K562 (cell line): ENCODE measurements around the gene CRABP1. TPM values are rescaled to one million over a fixed set of nuclear protein-coding genes. Genes with fewer than 3 reads are reported as not detected.

Experiments
- ATAC-seq: fragments of 200-7000 bp; cut with Tn5 transposase; 3 replicates; pipeline ENCODE4 v1.9.1; 2020; ENCODE audit warnings: moderate library complexity
- BruUV-seq: library from RNA; stranded (reverse); fragments of 400-500 nt; replicated peaks from 2 replicates; lab custom pipeline; 2021; lab: Mats Ljungman, UMichigan
- CTCF ChIA-PET: fragments of 300-600 bp; formaldehyde crosslinking; extraction: SDS; loops from one replicate; lab custom pipeline; 2021; ENCODE audit warnings: low intra/inter-chr PET ratio; lab: Yijun Ruan, JAX
- POLR2A ChIA-PET: fragments of 300-600, 350-650 bp; sonication (Branson Sonifier 250); formaldehyde crosslinking; extraction: SDS; loops from one replicate; lab custom pipeline; 2021; ENCODE audit warnings: antibody characterized with exemption, inconsistent platforms; lab: Yijun Ruan, JAX
- DNase-seq, 4 experiments: peaks; one replicate each; pipeline versions ENCODE4 v3.0.0 to v3.0.0-alpha.2; 2011 to 2018; ENCODE audit warnings: low spot score in 3 of 4, mixed read lengths in 3 of 4; ENCODE audit errors: extremely low read depth in 1 of 4
- FAIRE-seq: peaks from 2 replicates; lab custom pipeline; 2011; peaks lifted over from hg19 to GRCh38; lab: Jason Lieb, UNC
- H2AFZ ChIP-seq: 2 replicates; pipeline ENCODE4 v1.6.0; 2011; ENCODE audit warnings: low read depth, low read length, control low read depth, inconsistent platforms
- H3K27ac ChIP-seq: fragments of 200-600 bp; 3 replicates; pipeline ENCODE4 v1.8.0; 2011; ENCODE audit warnings: low read depth, mild to moderate bottlenecking, control low read depth, inconsistent platforms, low read length, moderate library complexity, mixed read lengths; ENCODE audit errors: extremely low read depth
- H3K27me3 ChIP-seq, 2 experiments: fragments of 300-600 bp in 1 of 2; 2 replicates in 1 of 2; 3 replicates in 1 of 2; pipeline versions ENCODE4 v1.6.0 to v1.8.0; 2011; ENCODE audit warnings: inconsistent platforms in 2 of 2, low read length in 2 of 2, mild to moderate bottlenecking in 1 of 2, mixed read lengths in 1 of 2, moderate library complexity in 1 of 2; ENCODE audit not compliant: control insufficient read depth in 2 of 2, insufficient read depth in 2 of 2
- H3K36me3 ChIP-seq: fragments of 300-600 bp; 3 replicates; pipeline ENCODE4 v1.8.0; 2011; ENCODE audit warnings: mild to moderate bottlenecking, low read length, inconsistent platforms; ENCODE audit not compliant: control insufficient read depth, insufficient read depth
- H3K4me1 ChIP-seq, 2 experiments: fragments of 200-600 bp in 1 of 2; replicated peaks in 1 of 2; 2 replicates in 1 of 2; 3 replicates in 1 of 2; pipeline versions ENCODE4 v1.5.1 to v1.8.0; 2011; ENCODE audit warnings: inconsistent platforms in 2 of 2, low read length in 2 of 2, mild to moderate bottlenecking in 1 of 2, mixed read lengths in 1 of 2, moderate library complexity in 1 of 2; ENCODE audit not compliant: control insufficient read depth in 2 of 2, insufficient read depth in 2 of 2
- H3K4me2 ChIP-seq: 2 replicates; pipeline ENCODE4 v1.6.1; 2011; ENCODE audit warnings: low read length, control low read depth, inconsistent platforms, mixed read lengths; ENCODE audit not compliant: insufficient read depth
- H3K4me3 ChIP-seq: fragments of 200-600 bp; sonication (generic), shearing (Covaris generic); 2 replicates; pipeline ENCODE4 v1.5.1; 2016; ENCODE audit warnings: control low read depth, inconsistent platforms
- H3K79me2 ChIP-seq: fragments of 200-600 bp; 3 replicates; pipeline ENCODE4 v1.8.0; 2011; ENCODE audit warnings: low read length, inconsistent platforms; ENCODE audit not compliant: control insufficient read depth, insufficient read depth
- H3K9ac ChIP-seq, 2 experiments: 2 replicates each; pipeline versions ENCODE4 v1.6.0 to v1.6.1; 2011; ENCODE audit warnings: low read depth in 2 of 2, low read length in 2 of 2, control low read depth in 1 of 2, inconsistent platforms in 1 of 2, mild to moderate bottlenecking in 1 of 2, mixed read lengths in 1 of 2; ENCODE audit not compliant: insufficient read depth in 1 of 2
- H3K9me1 ChIP-seq: one replicate; pipeline ENCODE4 v1.6.0; 2011; ENCODE audit warnings: inconsistent platforms, mild to moderate bottlenecking, low read length, moderate library complexity; ENCODE audit not compliant: control insufficient read depth, insufficient read depth
- H3K9me3 ChIP-seq: replicated peaks from 2 replicates; pipeline ENCODE4 v1.5.1; 2011; ENCODE audit warnings: low read depth, low read length, inconsistent platforms; ENCODE audit not compliant: control insufficient read depth, insufficient read depth
- H4K20me1 ChIP-seq: replicated peaks from 2 replicates; pipeline ENCODE4 v1.6.1; 2011; ENCODE audit warnings: low read length, inconsistent platforms, mixed read lengths; ENCODE audit not compliant: control insufficient read depth, insufficient read depth
- CBX2 ChIP-seq: fragments of 200-600 bp; sonication (generic); IDR thresholded peaks from one replicate; pipeline ENCODE4 v1.6.1; 2012; ENCODE audit warnings: mild to moderate bottlenecking, low read length, inconsistent platforms; ENCODE audit not compliant: insufficient read depth, poor library complexity, severe bottlenecking
- MTA2 ChIP-seq: fragments of 450-650 bp; IDR thresholded peaks from 2 replicates; pipeline ENCODE4 v1.6.1; 2016; ENCODE audit warnings: low read depth
- PHB ChIP-seq: fragments of 250-450 bp; sonication (Bioruptor Pico); IDR thresholded peaks from 2 replicates; pipeline ENCODE4 v1.5.0; 2021
- PTBP1 ChIP-seq: fragments of 200-400 bp; formaldehyde crosslinking; IDR thresholded peaks from 2 replicates; pipeline ENCODE4 v1.6.1; 2017; ENCODE audit warnings: low read depth, low read length
- SETDB1 ChIP-seq: IDR thresholded peaks from one replicate; pipeline ENCODE4 v1.6.1; 2012; ENCODE audit warnings: low read length, control low read depth, inconsistent platforms
- WGBS: fragments of 100-300 bp; shearing (Covaris generic); methylation state at CpG from one replicate; pipeline ENCODE4 v1.1.6; 2016; ENCODE audit warnings: low coverage, mixed read lengths; ENCODE audit not compliant: insufficient coverage; ENCODE audit errors: missing lambda C conversion rate; 5-methylcytosine and 5-hydroxymethylcytosine counted together
- in situ Hi-C: fragments of 300-500 bp; cut with MboI; formaldehyde crosslinking; loops from 4 replicates; pipeline ENCODE4 v1.15.0; 2018; ENCODE audit warnings: inconsistent platforms, mixed read lengths
- intact Hi-C: fragments of 100-400 bp; cut with micrococcal nuclease; formaldehyde crosslinking; loops from 2 replicates; pipeline ENCODE4 v1.14.2; 2022
- polyA plus RNA-seq, 8 experiments: library from polyadenylated mRNA; depleted of rRNA in 4 of 8; stranded (reverse) in 5 of 8; unstranded in 3 of 8; fragments of >200 nt; fragmentation: Nextera tagmentation in 2 of 8; fragmentation: Illumina TruSeq in 1 of 8; extraction: Ambion mirVana in 2 of 8; extraction: Trizol in 1 of 8; gene quantifications; 2 replicates each; pipeline versions ENCODE4 v1.2.1 to v1.2.3, GENCODE V29; 2011 to 2014; ENCODE audit warnings: inconsistent platforms in 1 of 8, missing spikeins in 1 of 8
- total RNA-seq, 7 experiments: library from RNA; depleted of rRNA in 6 of 7; stranded (reverse); fragments of >200 nt in 6 of 7; fragmentation: Illumina TruSeq in 2 of 7; extraction: Trizol in 2 of 7; gene quantifications; 2 replicates each; pipeline versions ENCODE4 v1.2.1 to v1.2.3, GENCODE V29; 2011 to 2021; ENCODE audit warnings: low replicate concordance in 1 of 7
- TF ChIP-seq, protein P1 (sequence below), 2 experiments: IDR thresholded peaks; 2 replicates each; pipeline ENCODE4 v1.6.1; 2011; ENCODE audit warnings: borderline replicate concordance in 1 of 2, control low read depth in 1 of 2, low read depth in 1 of 2, low read length in 1 of 2, mild to moderate bottlenecking in 1 of 2, mixed read lengths in 1 of 2, moderate library complexity in 1 of 2; ENCODE audit not compliant: insufficient read depth in 1 of 2, insufficient read length in 1 of 2, poor library complexity in 1 of 2, severe bottlenecking in 1 of 2; ENCODE audit errors: extremely low read depth in 1 of 2

CRABP1 gene
- total and polyA plus RNA-seq, 9 of the 15 experiments (the other 6 are each of a cell fraction or from before 2014, with no cell fraction given) = 0.60 TPM; not detected in 8

DNA sequence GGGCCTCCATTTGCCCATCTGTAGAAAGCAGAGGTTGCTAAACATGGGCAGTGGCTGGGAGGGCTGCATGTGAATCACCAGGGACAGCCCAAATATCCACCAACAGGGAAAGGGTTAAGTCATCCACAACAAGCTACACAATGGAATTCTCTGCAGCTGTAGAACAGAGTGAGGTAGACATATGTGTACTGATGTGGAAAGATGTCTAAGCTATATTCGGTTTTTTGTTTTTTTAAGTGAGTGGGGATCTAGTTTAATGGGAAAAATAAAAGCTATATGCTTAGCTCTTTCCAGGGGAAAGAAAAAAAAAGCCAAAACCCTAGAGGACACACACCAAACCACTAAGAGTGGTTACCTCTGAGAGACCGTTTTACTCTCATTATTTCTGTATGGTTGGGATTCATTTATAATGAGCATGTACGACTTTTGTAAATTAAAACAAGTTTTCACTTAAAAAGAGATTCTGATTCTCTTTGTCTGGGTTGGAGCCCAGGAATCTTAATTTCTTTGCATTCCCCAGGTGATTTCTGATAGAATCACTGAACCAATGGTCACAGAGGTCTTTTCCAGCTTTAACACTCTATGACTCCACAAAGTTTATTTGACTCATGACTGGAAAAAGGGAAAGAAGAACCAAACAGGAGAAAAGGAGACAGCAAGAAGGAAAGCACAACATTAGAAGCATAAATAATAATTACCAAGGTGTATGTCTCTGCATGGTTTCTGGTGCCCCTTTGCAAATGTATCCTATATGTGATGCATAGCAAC, 19.1 kb downstream of the CRABP1 start:
- H3K36me3 ChIP-seq = no peaks in the 10 kb centered on the region
- TF ChIP-seq CBX2 (peak; percentile 33), MTA2 (no peak)
- CTCF ChIA-PET = no interaction called here
- no peaks in the 10 kb centered on the region for H3K79me2 ChIP-seq
- no peak overlapping the region for H2AFZ ChIP-seq
- 0% methylated on average over 3 of the region's 3 CpGs for WGBS
- H3K27me3 ChIP-seq = peaks cover 23 to 44% of the 10 kb centered on the region in 2 experiments
- BruUV-seq = no TSS peak
- no peak overlapping the region for H3K27ac ChIP-seq
- no peak overlapping the region for H3K4me3 ChIP-seq
- DNase-seq (no peak), ATAC-seq (no peak), FAIRE-seq (no peak)
- no peaks in the 10 kb centered on the region for H3K9me1 ChIP-seq
- no peaks in the 10 kb centered on the region for H3K4me1 ChIP-seq
- POLR2A ChIA-PET = interaction anchor here (0.7 to 0.8 kb wide), 2 partner anchors 35 to 87 kb away, joined by 3 read pairs; no protein-coding TSS in a partner anchor
- no peak overlapping the region for H3K4me2 ChIP-seq
- no peaks in the 10 kb centered on the region for H3K9me3 ChIP-seq
- no peaks in the 10 kb centered on the region for H4K20me1 ChIP-seq
- in situ Hi-C loops = no loop called here
- H3K9ac ChIP-seq = no peak overlapping the region
- intact Hi-C loops = no loop called here

DNA sequence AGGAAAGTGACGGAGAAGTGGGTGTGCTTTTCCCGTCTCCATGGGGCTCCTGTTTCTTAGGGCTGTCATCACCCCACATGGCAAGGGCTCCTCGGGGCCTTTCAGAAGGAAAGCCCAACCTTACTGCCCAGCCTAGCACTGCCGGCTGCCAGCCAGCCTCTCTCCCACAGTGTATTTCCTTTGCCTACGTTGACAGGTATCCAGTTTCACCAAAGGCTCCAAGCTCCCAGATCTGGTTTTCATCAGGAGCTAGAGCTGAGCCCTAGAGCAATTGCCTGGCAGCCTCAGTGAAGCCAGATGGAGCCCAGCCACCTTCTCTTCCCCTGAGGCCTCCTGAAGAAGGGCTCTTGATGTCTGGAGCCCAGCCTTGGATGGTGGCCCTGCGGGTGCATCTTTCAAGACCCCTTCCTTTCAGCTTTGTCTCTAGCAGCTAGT, 20.2 kb downstream of the CRABP1 start:
- POLR2A ChIA-PET = no interaction called here
- FAIRE-seq (no peak), DNase-seq (no peak), ATAC-seq (no peak)
- intact Hi-C loops (no loop called here), in situ Hi-C loops (no loop called here)
- Histone ChIP-seq H3K27ac (no peak overlapping the region), H3K36me3 (no peaks in the 10 kb centered on the region), H3K79me2 (no peaks in the 10 kb centered on the region), H3K9ac (no peak overlapping the region), H3K9me3 (no peaks in the 10 kb centered on the region), H4K20me1 (no peaks in the 10 kb centered on the region), H3K9me1 (no peaks in the 10 kb centered on the region), H3K27me3 (peaks cover 26 to 48% of the 10 kb centered on the region in 2 experiments), H3K4me2 (no peak overlapping the region), H3K4me3 (no peak overlapping the region), H3K4me1 (no peaks in the 10 kb centered on the region), H2AFZ (no peak overlapping the region)
- no peak for TF ChIP-seq PHB (CRISPR knock-in tag)
- TF ChIP-seq SETDB1 = no peak
- TF ChIP-seq, protein P1, sequence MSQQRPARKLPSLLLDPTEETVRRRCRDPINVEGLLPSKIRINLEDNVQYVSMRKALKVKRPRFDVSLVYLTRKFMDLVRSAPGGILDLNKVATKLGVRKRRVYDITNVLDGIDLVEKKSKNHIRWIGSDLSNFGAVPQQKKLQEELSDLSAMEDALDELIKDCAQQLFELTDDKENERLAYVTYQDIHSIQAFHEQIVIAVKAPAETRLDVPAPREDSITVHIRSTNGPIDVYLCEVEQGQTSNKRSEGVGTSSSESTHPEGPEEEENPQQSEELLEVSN (IDR thresholded peaks at IDR 0.05; ENCODE audit: borderline replicate concordance in 1 of 2, extremely low read depth in 1 of 2, insufficient read depth in 1 of 2, insufficient read length in 1 of 2, low read depth in 1 of 2, low read length in 1 of 2, poor library complexity in 1 of 2, severe bottlenecking in 1 of 2) = no peak
- TF ChIP-seq PTBP1 = no peak
- WGBS = 2% methylated on average over 5 of the region's 6 CpGs
- CTCF ChIA-PET = no interaction called here
- no TSS peak for BruUV-seq
